Airway epithelial cell (primary cell): ENCODE measurements around the gene KRT82. TPM values are rescaled to one million over a fixed set of nuclear protein-coding genes. Genes with fewer than 3 reads are reported as not detected.

Source experiments
- total RNA-seq: library from RNA; depleted of rRNA; stranded (reverse); fragments of >200 nt; gene quantifications from 2 replicates; pipeline ENCODE4 v1.2.3, GENCODE V29; 2015

KRT82 gene
- not detected in 2 replicates for total RNA-seq

GRCh38 chr12:52405922-52406385 is at the start of gene KRT82:
KRT82 (minus strand) TSS chr12:52406335; CDS start chr12:52406277, 58 bp downstream.

DNA sequence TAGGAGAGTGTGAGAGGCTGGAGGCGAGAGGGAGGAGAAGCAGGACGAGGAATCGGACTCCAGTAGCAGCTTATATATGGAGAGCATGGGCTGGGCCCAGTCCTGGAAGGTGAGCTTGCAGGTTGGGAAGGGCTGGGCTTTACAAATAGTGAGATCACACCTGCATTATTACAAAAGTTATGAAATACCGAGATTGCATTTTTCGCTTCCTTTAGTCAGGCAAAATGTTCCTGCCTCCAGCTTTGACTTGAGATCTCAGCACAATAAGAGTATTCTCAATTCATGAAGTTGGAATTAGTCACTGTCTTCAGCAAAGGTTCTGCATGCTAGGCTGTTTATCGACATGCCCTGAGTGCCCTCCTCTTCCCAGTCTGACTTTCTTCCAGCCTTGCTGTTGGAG is 46.0 kb upstream of the KRT82 start, which contains the start of gene KRT6B:
Gene KRT6B, minus strand, starts transcription at position 46 of the 400 bp plus-strand sequence. CDS start 68 bp downstream, outside the sequence.

DNA sequence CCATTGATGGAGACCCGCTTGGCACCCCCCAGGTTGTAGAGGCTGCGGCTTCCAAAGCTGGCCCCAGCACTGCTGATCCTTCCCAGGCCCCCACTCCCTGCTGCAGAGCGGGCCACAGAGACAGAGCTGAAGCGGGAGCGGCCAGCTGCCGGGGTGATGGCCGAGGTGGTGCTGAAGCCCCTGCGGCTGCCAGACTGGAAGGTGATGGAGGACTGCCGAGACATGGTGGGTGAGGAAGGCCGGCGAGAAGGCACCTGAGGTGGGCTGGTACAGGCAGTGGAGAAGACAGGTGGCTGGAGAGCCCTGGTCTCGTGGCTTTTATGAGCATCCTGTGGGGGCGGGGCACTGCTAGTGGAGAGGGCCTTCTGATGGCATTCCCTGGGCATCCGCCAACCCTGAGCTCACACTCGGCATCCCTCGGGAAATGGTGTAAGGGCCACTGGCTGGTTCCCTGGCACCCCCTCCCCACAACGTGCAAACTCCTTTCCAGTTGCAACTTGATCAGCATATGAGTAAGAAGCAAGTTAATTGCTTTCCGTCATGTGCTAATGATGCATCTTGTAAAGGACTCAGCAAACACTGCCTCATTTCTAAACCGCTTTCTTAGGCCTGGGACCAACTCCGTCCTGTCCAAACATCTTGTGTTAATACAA is 28.1 kb upstream of the KRT82 start, which contains the start of gene KRT75:
Gene KRT75, minus strand, starts transcription at position 291 of the 653 bp plus-strand sequence. Its CDS starts 67 bp downstream, at position 224.

GRCh38 chr12:52385226-52385702 is 20.9 kb downstream of the KRT82 start, which contains the start of gene KRT84:
KRT84 (minus strand) TSS chr12:52385652; CDS start chr12:52385585, 67 bp downstream.

GRCh38 chr12:52366738-52367485 is 39.2 kb downstream of the KRT82 start, which contains the start of gene KRT85:
KRT85 (minus strand) TSS chr12:52367481; CDS start chr12:52367405, 76 bp downstream.

Other genes with a start within 250 kb of the KRT82 start
- 6.5 and 7.3 TPM in 2 replicates for gene KRT80, start 214.3 kb downstream of the KRT82 start, total RNA-seq
- 1,213 and 1,216 TPM in 2 replicates for gene KRT7, start 173.1 kb downstream of the KRT82 start, total RNA-seq
- gene KRT86, start 131.7 kb downstream of the KRT82 start, total RNA-seq = 0.56 TPM in 1 of 2 replicates, not detected in the other
- gene KRT81, start 114.8 kb downstream of the KRT82 start, total RNA-seq = 35.9 and 54.8 TPM in 2 replicates
- gene KRT83, start 84.9 kb downstream of the KRT82 start, total RNA-seq = not detected in 2 replicates
- gene KRT85, start 38.9 kb downstream of the KRT82 start, total RNA-seq = not detected in 2 replicates
- gene KRT84, start 20.7 kb downstream of the KRT82 start, total RNA-seq = 0.07 TPM in 1 of 2 replicates, not detected in the other
- gene KRT75, start 28.0 kb upstream of the KRT82 start, total RNA-seq = 2.1 and 2.6 TPM in 2 replicates
- 1,596 and 1,655 TPM in 2 replicates for gene KRT6B, start 45.8 kb upstream of the KRT82 start, total RNA-seq
- 220 and 261 TPM in 2 replicates for gene KRT6C, start 67.5 kb upstream of the KRT82 start, total RNA-seq
- 9,998 and 10,940 TPM in 2 replicates for gene KRT6A, start 86.9 kb upstream of the KRT82 start, total RNA-seq
- gene KRT5, start 114.1 kb upstream of the KRT82 start, total RNA-seq = 10,625 and 11,680 TPM in 2 replicates
- gene KRT71, start 146.8 kb upstream of the KRT82 start, total RNA-seq = not detected in 2 replicates
- gene KRT74, start 167.5 kb upstream of the KRT82 start, total RNA-seq = 0.21 and 0.33 TPM in 2 replicates
- gene KRT72, start 195.1 kb upstream of the KRT82 start, total RNA-seq = not detected in 2 replicates
- gene KRT73, start 212.2 kb upstream of the KRT82 start, total RNA-seq = not detected in 2 replicates
- 0.28 TPM in 1 of 2 replicates, not detected in the other for gene KRT2, start 245.9 kb upstream of the KRT82 start, total RNA-seq